Stimulated activated naive B cell treated with anti-CD40 and anti-IgM and Interleukin-4, amounts not matched to agents 10 μg/mL and 1 μg/mL and 100 μg/mL, for 72 hours (primary cell): ENCODE results near the gene COL9A3.
A peak's percentile ranks its signal among the peaks of the same experiment; 100 is the strongest.

ENCODE experiments used
- ATAC-seq, 2 donors: fragments of 150-1000 bp; cut with Tn5 transposase; replicated peaks; 2 replicates each; pipeline ENCODE4 v1.10.0; 2021; ENCODE audit warnings: moderate library complexity in 1 of 2
- DNase-seq: peaks from one replicate; pipeline ENCODE4 v3.0.0; 2021
- H3K27ac Mint-ChIP-seq: one replicate; pipeline ENCODE4 v1.8.0; 2022; ENCODE audit warnings: mild to moderate bottlenecking, mixed read lengths
- H3K27me3 Mint-ChIP-seq, 2 donors: one replicate each; pipeline ENCODE4 v1.8.0; 2022; ENCODE audit warnings: mixed read lengths in 2 of 2
- H3K36me3 Mint-ChIP-seq, 2 donors: one replicate each; pipeline ENCODE4 v1.8.0; 2022; ENCODE audit warnings: mixed read lengths in 2 of 2, mild to moderate bottlenecking in 1 of 2
- H3K4me1 Mint-ChIP-seq, 2 donors: one replicate each; pipeline ENCODE4 v1.8.0; 2022; ENCODE audit warnings: mixed read lengths in 2 of 2, mild to moderate bottlenecking in 1 of 2
- H3K4me3 Mint-ChIP-seq, 2 donors: one replicate each; pipeline ENCODE4 v1.8.0; 2022; ENCODE audit warnings: mild to moderate bottlenecking in 2 of 2, mixed read lengths in 2 of 2, moderate library complexity in 1 of 2
- H3K9me3 Mint-ChIP-seq, 2 donors: one replicate each; pipeline ENCODE4 v1.8.0; 2022; ENCODE audit warnings: mixed read lengths in 2 of 2, mild to moderate bottlenecking in 1 of 2

Gene COL9A3

DNA sequence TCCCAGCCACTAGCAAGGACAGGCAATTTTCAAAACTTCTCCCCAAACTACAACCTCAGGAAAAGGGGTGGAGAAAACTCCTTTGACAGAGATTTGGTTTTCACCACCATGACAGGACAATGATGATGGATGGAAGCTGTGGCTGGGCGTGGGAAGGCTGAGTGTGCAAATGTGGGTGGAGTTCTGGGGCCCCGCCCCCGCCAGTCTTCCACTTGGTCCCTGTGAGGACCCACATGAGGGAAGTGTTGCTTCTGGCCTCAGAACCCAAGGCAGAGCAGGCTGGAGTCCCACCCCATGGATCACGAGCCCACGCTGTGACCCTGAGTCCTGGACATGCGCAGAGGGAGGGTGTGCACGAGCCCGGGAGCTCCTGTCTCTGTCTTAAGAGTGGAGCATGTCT lies 42.1 kb upstream of the COL9A3 start:
- peaks cover 3 to 7% of the 10 kb centered on the region in 2 donors for H3K9me3 Mint-ChIP-seq
- H3K27ac Mint-ChIP-seq, result no peak overlapping the region
- peaks cover 0 to 7% of the 10 kb centered on the region in 2 donors for H3K27me3 Mint-ChIP-seq
- peaks cover 24 to 37% of the 10 kb centered on the region in 2 donors for H3K4me1 Mint-ChIP-seq
- peaks cover 0 to 4% of the 10 kb centered on the region in 2 donors for H3K36me3 Mint-ChIP-seq
- no peak overlapping the region for H3K4me3 Mint-ChIP-seq
- DNase-seq (no peak), ATAC-seq (no peak)

GRCh38 chr20:62775206-62775605 lies 41.6 kb upstream of the COL9A3 start:
- Mint-ChIP-seq H3K27me3 (peaks cover 0 to 7% of the 10 kb centered on the region in 2 donors), H3K9me3 (peaks cover 3 to 7% of the 10 kb centered on the region in 2 donors), H3K4me3 (no peak overlapping the region), H3K4me1 (peaks cover 24 to 37% of the 10 kb centered on the region in 2 donors), H3K27ac (no peak overlapping the region), H3K36me3 (peaks cover 0 to 4% of the 10 kb centered on the region in 2 donors)
- ATAC-seq (no peak), DNase-seq (no peak)

DNA sequence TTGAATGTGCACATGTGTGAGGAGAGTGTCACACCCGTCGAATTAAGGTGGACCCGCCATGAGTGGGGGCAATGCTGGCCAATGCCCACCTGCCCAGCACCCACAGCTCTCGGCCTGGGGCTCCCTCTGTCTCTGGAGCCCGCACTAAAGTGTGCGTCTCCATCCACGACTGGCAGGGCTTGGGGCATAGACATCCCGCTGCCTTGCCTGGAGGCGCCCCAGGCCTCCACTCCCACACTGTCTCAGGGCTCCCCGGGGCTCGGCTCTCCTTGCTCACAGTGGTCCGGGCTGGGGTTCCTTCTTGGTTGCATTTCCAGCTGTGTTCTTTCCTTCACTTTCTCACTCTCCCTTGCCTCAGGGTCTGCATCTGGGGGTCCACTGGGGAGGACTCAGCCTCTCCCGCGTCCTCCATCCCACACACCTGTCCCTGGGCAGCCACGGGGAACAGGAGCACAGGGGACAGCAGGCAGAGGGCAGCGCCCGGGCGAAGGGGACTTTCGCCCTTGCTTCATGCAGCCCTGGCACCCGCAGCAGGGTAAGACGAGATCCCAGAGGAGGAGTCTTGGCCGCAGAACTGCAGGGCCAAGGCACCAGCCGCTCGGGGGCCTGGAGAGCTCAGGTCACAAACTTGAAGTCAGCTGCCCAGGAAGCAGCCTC lies 40.7 kb upstream of the COL9A3 start:
- H3K4me3 Mint-ChIP-seq, result peak overlapping the region in 1 of 2 donors; percentile 74
- H3K4me1 Mint-ChIP-seq, result peaks cover 24 to 32% of the 10 kb centered on the region in 2 donors
- no peak for ATAC-seq
- no peak for DNase-seq
- H3K9me3 Mint-ChIP-seq, result peaks cover 3 to 7% of the 10 kb centered on the region in 2 donors
- peaks cover 0 to 6% of the 10 kb centered on the region in 2 donors for H3K27me3 Mint-ChIP-seq
- peak overlapping the region; percentile 92 for H3K27ac Mint-ChIP-seq
- H3K36me3 Mint-ChIP-seq, result peaks cover 0 to 4% of the 10 kb centered on the region in 2 donors

- DNase-seq, result no peak
- Mint-ChIP-seq H3K4me3 (peak overlapping the region; percentile 59 to 74), H3K36me3 (peaks cover 0 to 4% of the 10 kb centered on the region in 2 donors), H3K9me3 (peaks cover 3 to 7% of the 10 kb centered on the region in 2 donors), H3K27me3 (no peaks in the 10 kb centered on the region), H3K4me1 (peaks cover 24 to 32% of the 10 kb centered on the region in 2 donors), H3K27ac (peak overlapping the region; percentile 92)
- peak; percentile 74 to 85 for ATAC-seq
These were observed 39.9 kb upstream of the COL9A3 start for GRCh38 chr20:62776692-62777527.

DNA sequence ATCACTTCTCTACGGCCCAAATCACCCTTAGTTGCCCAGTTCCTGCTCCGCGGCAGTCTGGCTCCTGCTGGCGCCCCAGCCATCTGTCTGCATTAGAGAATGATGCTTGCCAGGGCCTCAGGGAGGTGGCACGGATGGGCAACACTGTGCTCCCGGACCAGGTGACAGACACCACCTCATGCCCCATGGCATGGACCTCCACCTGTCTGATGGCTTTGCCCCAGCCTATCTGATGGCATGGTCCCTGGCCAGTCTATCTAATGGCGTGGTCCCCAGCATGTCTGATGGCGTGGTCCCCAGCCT lies 39.4 kb upstream of the COL9A3 start:
- peaks cover 26 to 32% of the 10 kb centered on the region in 2 donors for H3K4me1 Mint-ChIP-seq
- H3K9me3 Mint-ChIP-seq, result peaks cover 3 to 7% of the 10 kb centered on the region in 2 donors
- H3K36me3 Mint-ChIP-seq, result peaks cover 0 to 4% of the 10 kb centered on the region in 2 donors
- ATAC-seq, result no peak
- peak overlapping the region; percentile 92 for H3K27ac Mint-ChIP-seq
- no peak overlapping the region for H3K4me3 Mint-ChIP-seq
- no peaks in the 10 kb centered on the region for H3K27me3 Mint-ChIP-seq
- no peak for DNase-seq

- peaks cover 3 to 7% of the 10 kb centered on the region in 2 donors for H3K9me3 Mint-ChIP-seq
- peaks cover 28 to 32% of the 10 kb centered on the region in 2 donors for H3K4me1 Mint-ChIP-seq
- no peaks in the 10 kb centered on the region for H3K27me3 Mint-ChIP-seq
- ATAC-seq (no peak), DNase-seq (no peak)
- peaks cover 0 to 4% of the 10 kb centered on the region in 2 donors for H3K36me3 Mint-ChIP-seq
- H3K4me3 Mint-ChIP-seq, result no peak overlapping the region
- no peak overlapping the region for H3K27ac Mint-ChIP-seq
These were observed 38.8 kb upstream of the COL9A3 start for GRCh38 chr20:62778058-62778457.

DNA sequence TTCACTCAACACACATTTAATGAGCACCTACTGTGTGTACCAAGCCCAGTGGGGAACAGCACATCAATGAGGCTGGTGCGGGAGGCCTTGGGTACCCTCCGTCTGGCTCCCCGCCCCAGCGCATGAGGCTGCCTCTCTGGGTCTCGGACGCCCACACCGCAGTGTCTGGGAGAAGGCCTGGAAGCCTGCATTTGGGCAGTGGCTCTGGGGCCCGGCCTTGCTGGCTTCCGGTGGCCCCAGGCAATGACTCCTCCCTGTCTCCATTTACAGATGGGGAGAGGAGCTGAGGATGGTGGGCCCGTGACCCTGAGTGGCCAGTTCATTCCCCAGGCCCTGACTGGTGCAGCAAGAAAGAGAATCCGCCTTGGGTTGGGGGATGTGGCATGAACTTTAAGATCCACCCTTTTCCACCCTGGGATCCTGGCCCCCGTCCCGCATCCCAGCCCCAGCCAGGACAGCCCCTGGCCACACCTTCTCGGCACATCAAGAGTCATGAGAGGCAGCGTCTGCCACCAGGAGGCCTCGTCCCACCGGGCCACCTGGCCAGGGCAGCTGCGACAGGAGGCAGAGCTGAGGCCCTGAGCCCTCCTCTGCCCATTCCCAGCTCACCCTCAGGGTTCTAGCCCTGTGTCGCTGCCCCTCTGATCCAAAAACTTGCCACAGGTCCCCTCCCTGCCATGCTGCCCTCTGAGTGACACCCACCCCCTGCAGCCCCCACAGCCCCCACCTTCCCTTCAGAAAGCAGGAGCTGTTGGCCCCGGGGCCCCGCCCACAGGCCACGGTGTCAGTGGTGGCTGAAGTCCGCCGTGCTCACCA lies 38.0 kb upstream of the COL9A3 start:
- Mint-ChIP-seq H3K27me3 (no peaks in the 10 kb centered on the region), H3K4me1 (peaks cover 28 to 32% of the 10 kb centered on the region in 2 donors), H3K4me3 (no peak overlapping the region), H3K27ac (no peak overlapping the region), H3K36me3 (peaks cover 0 to 4% of the 10 kb centered on the region in 2 donors), H3K9me3 (peaks cover 3 to 7% of the 10 kb centered on the region in 2 donors)
- DNase-seq (no peak), ATAC-seq (no peak)

DNA sequence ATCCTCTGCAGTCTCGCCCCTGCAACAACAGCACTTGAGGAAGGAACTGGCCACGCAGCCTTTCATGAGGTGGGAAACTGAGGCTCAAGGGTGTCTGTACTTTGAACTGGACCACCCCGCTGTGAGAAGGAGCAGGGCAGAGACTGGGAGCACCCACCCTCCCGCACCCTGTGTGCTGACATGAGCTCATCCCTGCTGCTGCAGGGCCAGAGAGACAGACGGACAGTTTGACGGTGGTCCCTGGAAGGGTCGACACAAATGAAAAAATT lies 37.5 kb upstream of the COL9A3 start:
- no peaks in the 10 kb centered on the region for H3K27me3 Mint-ChIP-seq
- H3K9me3 Mint-ChIP-seq, result peaks cover 3 to 7% of the 10 kb centered on the region in 2 donors
- no peak for ATAC-seq
- no peak overlapping the region for H3K4me3 Mint-ChIP-seq
- no peak for DNase-seq
- H3K36me3 Mint-ChIP-seq, result peaks cover 0 to 4% of the 10 kb centered on the region in 2 donors
- H3K4me1 Mint-ChIP-seq, result peaks cover 26 to 32% of the 10 kb centered on the region in 2 donors
- H3K27ac Mint-ChIP-seq, result no peak overlapping the region

DNA sequence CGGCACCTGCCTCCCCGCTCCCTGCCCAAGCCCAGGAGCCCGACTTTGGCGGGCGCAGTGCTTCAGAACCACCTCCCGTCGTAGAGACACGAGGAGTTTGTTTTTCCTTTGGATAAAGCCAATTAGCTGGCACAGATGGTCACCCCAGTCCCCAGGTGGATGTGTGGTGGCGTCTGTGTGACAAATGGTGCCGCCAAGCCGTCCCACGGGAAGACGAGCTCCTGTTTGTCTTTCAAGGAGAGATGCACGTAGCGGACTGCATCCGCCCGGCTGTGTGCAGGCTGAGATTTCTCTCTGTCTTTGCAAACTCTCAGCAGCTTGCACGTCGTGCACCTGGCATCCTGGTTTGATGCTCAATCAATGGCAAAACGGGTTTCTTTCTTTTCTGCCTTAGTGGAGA lies 36.6 kb upstream of the COL9A3 start:
- Mint-ChIP-seq H3K9me3 (peaks cover 3 to 7% of the 10 kb centered on the region in 2 donors), H3K4me3 (no peak overlapping the region), H3K27ac (no peak overlapping the region), H3K27me3 (no peaks in the 10 kb centered on the region), H3K4me1 (peaks cover 22 to 24% of the 10 kb centered on the region in 2 donors), H3K36me3 (peaks cover 0 to 4% of the 10 kb centered on the region in 2 donors)
- ATAC-seq (no peak), DNase-seq (no peak)

DNA sequence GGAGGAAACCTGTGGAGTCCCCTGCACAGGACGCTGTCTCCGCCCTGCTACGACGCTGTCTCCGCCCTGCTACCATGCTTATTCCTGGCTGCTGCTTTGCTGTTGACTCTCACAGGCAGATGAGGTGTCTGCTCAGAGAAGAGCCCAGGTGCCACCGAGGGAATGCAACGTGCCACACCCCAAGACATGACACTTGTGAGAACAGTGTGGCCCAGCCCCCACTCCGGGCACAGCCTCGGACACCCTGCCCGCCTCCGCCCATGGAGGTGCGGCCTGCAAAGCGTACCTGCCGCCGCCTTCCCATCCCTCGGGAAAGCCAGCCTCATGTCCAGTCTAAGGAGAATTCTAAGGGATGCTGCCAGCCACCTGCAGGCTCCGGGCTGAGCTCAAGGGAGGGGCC lies 36.2 kb upstream of the COL9A3 start:
- peaks cover 3 to 7% of the 10 kb centered on the region in 2 donors for H3K9me3 Mint-ChIP-seq
- H3K27ac Mint-ChIP-seq, result no peak overlapping the region
- DNase-seq (no peak), ATAC-seq (no peak)
- H3K36me3 Mint-ChIP-seq, result peaks cover 0 to 4% of the 10 kb centered on the region in 2 donors
- no peak overlapping the region for H3K4me3 Mint-ChIP-seq
- H3K27me3 Mint-ChIP-seq, result no peaks in the 10 kb centered on the region
- H3K4me1 Mint-ChIP-seq, result peaks cover 18 to 19% of the 10 kb centered on the region in 2 donors

GRCh38 chr20:62782149-62782892 lies 34.5 kb upstream of the COL9A3 start:
- no peak for ATAC-seq
- Mint-ChIP-seq H3K4me1 (peaks cover 5 to 8% of the 10 kb centered on the region in 2 donors), H3K27me3 (no peaks in the 10 kb centered on the region), H3K36me3 (no peaks in the 10 kb centered on the region), H3K27ac (no peak overlapping the region), H3K4me3 (no peak overlapping the region), H3K9me3 (peaks cover 0 to under 1% of the 10 kb centered on the region in 2 donors)
- no peak for DNase-seq

DNA sequence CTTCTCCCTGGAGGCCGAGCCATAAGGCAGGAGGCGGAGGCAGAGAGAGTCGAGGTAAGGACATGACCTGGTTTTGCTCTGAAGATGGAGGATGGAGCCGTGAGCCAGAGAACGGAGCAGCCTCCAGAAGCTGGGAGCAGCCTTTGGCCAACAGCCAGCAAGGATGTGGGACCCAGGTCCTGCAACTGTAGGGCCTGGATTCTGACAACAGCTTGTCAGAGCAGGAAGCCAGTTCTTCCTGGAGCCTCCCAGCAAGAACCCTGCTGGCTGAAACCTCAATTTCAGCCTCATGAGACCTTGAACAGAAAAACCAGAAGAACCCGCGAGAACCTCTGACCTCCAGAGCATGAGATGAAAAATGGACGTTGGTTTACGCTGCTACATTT lies 34.0 kb upstream of the COL9A3 start:
- ATAC-seq, result no peak

GRCh38 chr20:62784497-62784896 lies 32.4 kb upstream of the COL9A3 start:
- DNase-seq, result no peak
- ATAC-seq, result no peak
- peaks cover 0 to 4% of the 10 kb centered on the region in 2 donors for H3K9me3 Mint-ChIP-seq
- H3K27ac Mint-ChIP-seq, result no peak overlapping the region
- no peak overlapping the region for H3K4me3 Mint-ChIP-seq
- peaks cover 6 to 12% of the 10 kb centered on the region in 2 donors for H3K4me1 Mint-ChIP-seq
- no peaks in the 10 kb centered on the region for H3K27me3 Mint-ChIP-seq
- H3K36me3 Mint-ChIP-seq, result no peaks in the 10 kb centered on the region

More for the DNA sequence above, 34.0 kb upstream of the COL9A3 start:
- Mint-ChIP-seq H3K4me1 (peaks cover 6 to 11% of the 10 kb centered on the region in 2 donors), H3K9me3 (peaks cover 0 to 4% of the 10 kb centered on the region in 2 donors), H3K27ac (peak overlapping the region; percentile 48), H3K27me3 (no peaks in the 10 kb centered on the region), H3K36me3 (no peaks in the 10 kb centered on the region), H3K4me3 (no peak overlapping the region)
- no peak for DNase-seq

- DNase-seq (no peak), ATAC-seq (no peak)
- Mint-ChIP-seq H3K4me1 (peaks cover 6 to 12% of the 10 kb centered on the region in 2 donors), H3K27ac (no peak overlapping the region), H3K9me3 (peaks cover 0 to 4% of the 10 kb centered on the region in 2 donors), H3K36me3 (no peaks in the 10 kb centered on the region), H3K4me3 (no peak overlapping the region), H3K27me3 (no peaks in the 10 kb centered on the region)
These were observed 31.5 kb upstream of the COL9A3 start for GRCh38 chr20:62785393-62785792.
